DOHH2 (cell line): ENCODE data around the gene ARID1B.

ENCODE experiments used
- H3F3A ChIP-seq: fragments of 200-600 bp; sonication (generic), shearing (Covaris generic); 2 replicates; pipeline ENCODE4 v1.6.0; 2016; ENCODE audit warnings: antibody characterized with exemption, mild to moderate bottlenecking; ENCODE audit not compliant: control insufficient read depth, insufficient read depth
- H3K27ac ChIP-seq: fragments of 200-600 bp; sonication (generic); 2 replicates; pipeline ENCODE4 v1.5.1; 2014; ENCODE audit warnings: low read depth, mild to moderate bottlenecking, low read length, moderate library complexity
- H3K27me3 ChIP-seq: fragments of 200-600 bp; sonication (generic); 2 replicates; pipeline ENCODE4 v1.6.1; 2014; ENCODE audit warnings: mild to moderate bottlenecking, low read length, mixed read lengths; ENCODE audit not compliant: control insufficient read depth
- H3K36me3 ChIP-seq: fragments of 200-600 bp; sonication (generic); 2 replicates; pipeline ENCODE4 v1.6.1; 2014; ENCODE audit warnings: mild to moderate bottlenecking, low read length, moderate library complexity, mixed read lengths; ENCODE audit not compliant: control insufficient read depth
- H3K4me1 ChIP-seq: fragments of 200-600 bp; sonication (generic); 2 replicates; pipeline ENCODE4 v1.6.1; 2014; ENCODE audit warnings: mild to moderate bottlenecking, low read length, mixed read lengths; ENCODE audit not compliant: control insufficient read depth
- H3K4me2 ChIP-seq: fragments of 200-600 bp; sonication (generic); 2 replicates; pipeline ENCODE4 v1.6.0; 2014; ENCODE audit warnings: mild to moderate bottlenecking, low read length, moderate library complexity
- H3K4me3 ChIP-seq: fragments of 200-600 bp; sonication (generic); 2 replicates; pipeline ENCODE4 v1.5.1; 2014; ENCODE audit warnings: mild to moderate bottlenecking, low read length, mixed read lengths
- H3K79me2 ChIP-seq: fragments of 200-600 bp; sonication (generic); 2 replicates; pipeline ENCODE4 v1.6.1; 2014; ENCODE audit warnings: mild to moderate bottlenecking, low read length, mixed read lengths; ENCODE audit not compliant: control insufficient read depth
- H3K9me2 ChIP-seq: fragments of 200-600 bp; sonication (generic); replicated peaks from 2 replicates; pipeline ENCODE4 v1.6.1; 2014; ENCODE audit warnings: mild to moderate bottlenecking, low read length, mixed read lengths; ENCODE audit not compliant: control insufficient read depth
- H3K9me3 ChIP-seq: fragments of 200-600 bp; sonication (generic); 2 replicates; pipeline ENCODE4 v1.6.1; 2014; ENCODE audit warnings: antibody characterized with exemption, low read length, mixed read lengths; ENCODE audit not compliant: control insufficient read depth, insufficient read depth
- H4K20me1 ChIP-seq: fragments of 200-600 bp; sonication (generic); 2 replicates; pipeline ENCODE4 v1.6.0; 2014; ENCODE audit warnings: low read depth, mild to moderate bottlenecking, antibody characterized with exemption, low read length, moderate library complexity; ENCODE audit not compliant: control insufficient read depth, insufficient read depth
- CTCF ChIP-seq: fragments of 200-600 bp; sonication (generic); IDR thresholded peaks from one replicate; pipeline ENCODE4 v1.5.1; 2014; ENCODE audit warnings: antibody characterized with exemption, mild to moderate bottlenecking, low read depth, low read length; ENCODE audit not compliant: poor library complexity, severe bottlenecking
- EZH2phosphoT487 ChIP-seq: fragments of 200-600 bp; sonication (generic); IDR thresholded peaks from 2 replicates; pipeline ENCODE4 v1.6.1; 2017; ENCODE audit warnings: borderline replicate concordance, mild to moderate bottlenecking, antibody characterized with exemption, low read length, moderate library complexity, mixed read lengths

Gene ARID1B

DNA sequence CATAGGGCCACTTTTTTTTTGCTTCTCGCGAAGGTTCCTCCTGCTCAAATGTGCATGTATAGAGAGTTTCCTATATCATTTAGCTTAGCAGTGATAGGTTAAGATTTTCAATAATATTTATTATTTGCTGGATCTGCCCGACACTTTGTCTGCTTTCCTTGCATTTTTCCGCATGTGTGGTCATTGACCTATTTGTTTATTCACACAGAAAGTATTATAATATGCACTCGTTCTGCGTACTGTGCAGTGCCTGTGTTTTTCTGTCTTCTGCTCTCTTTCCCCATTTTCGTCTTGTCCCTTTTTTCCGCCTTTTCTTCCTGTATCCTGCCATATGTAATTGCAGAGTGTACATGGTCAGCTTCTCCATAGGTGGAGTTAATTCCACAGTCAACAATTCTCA lies 290.3 kb downstream of the ARID1B start:
- TF ChIP-seq EZH2phosphoT487 (no peak), CTCF (no peak)
- peaks cover 78% of the 10 kb centered on the region for H3K79me2 ChIP-seq
- H4K20me1 ChIP-seq, result peaks cover 4% of the 10 kb centered on the region; the same call in 1 of the 2 replicates
- H3K27me3 ChIP-seq, result no peaks in the 10 kb centered on the region
- no peak overlapping the region for H3K27ac ChIP-seq
- H3F3A ChIP-seq, result 0 out of 2 replicates have a peak, but pooled peaks cover 5% of the 10 kb centered on the region
- H3K4me1 ChIP-seq, result peaks cover 92% of the 10 kb centered on the region
- no peaks in the 10 kb centered on the region for H3K9me2 ChIP-seq
- H3K4me3 ChIP-seq, result no peak overlapping the region; the same call in 1 of the 2 replicates
- H3K9me3 ChIP-seq, result no peaks in the 10 kb centered on the region
- peaks cover 13% of the 10 kb centered on the region for H3K36me3 ChIP-seq
- H3K4me2 ChIP-seq, result peak overlapping the region; percentile 54

DNA sequence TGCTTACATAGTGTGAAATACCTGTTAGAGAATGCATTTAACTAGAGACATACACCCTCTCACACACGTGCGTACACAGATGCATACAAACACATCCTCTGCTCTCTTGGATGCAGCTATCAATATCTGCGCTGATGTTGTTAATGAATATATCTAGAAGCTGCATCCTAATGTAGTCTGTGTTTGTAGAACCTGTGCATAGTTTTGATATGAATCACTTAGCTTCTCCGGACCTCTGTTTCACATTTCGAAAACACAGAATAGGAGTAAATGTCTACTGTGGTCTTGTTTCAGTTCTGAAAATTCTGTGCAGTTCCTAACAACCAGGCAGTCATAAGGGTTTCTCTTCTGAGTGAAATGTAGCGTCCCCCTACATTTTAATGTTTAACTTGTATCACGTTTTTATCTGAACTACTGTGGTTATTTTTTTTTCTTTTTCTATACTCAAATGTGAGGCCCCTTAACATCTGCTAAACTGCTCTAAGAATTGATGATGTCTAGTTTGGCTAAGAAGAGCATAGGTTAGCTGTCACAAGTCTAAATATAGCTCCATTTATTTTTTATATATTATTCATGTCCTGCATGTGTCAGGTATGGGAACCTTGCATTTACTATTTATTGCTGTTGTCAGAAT lies 291.6 kb downstream of the ARID1B start:
- TF ChIP-seq EZH2phosphoT487 (no peak), CTCF (no peak)
- H3K79me2 ChIP-seq, result peaks cover 77% of the 10 kb centered on the region

GRCh38 chr6:157069585-157069984 lies 292.4 kb downstream of the ARID1B start:
- peak overlapping the region; percentile 3; the same call in 1 of the 2 replicates for H3K4me2 ChIP-seq
- no peaks in the 10 kb centered on the region for H3K27me3 ChIP-seq
- peaks cover 76% of the 10 kb centered on the region for H3K4me1 ChIP-seq
- peaks cover 4% of the 10 kb centered on the region; the same call in 1 of the 2 replicates for H4K20me1 ChIP-seq
- no peak overlapping the region for H3K4me3 ChIP-seq
- H3K36me3 ChIP-seq, result peaks cover 11% of the 10 kb centered on the region
- H3K27ac ChIP-seq, result no peak overlapping the region
- H3F3A ChIP-seq, result 0 out of 2 replicates have a peak, but pooled peaks cover 5% of the 10 kb centered on the region
- H3K9me2 ChIP-seq, result no peaks in the 10 kb centered on the region
- H3K79me2 ChIP-seq, result peaks cover 72% of the 10 kb centered on the region
- H3K9me3 ChIP-seq, result no peaks in the 10 kb centered on the region
- TF ChIP-seq CTCF (no peak), EZH2phosphoT487 (no peak)

More for the DNA sequence above, 291.6 kb downstream of the ARID1B start:
- H3F3A ChIP-seq, result 0 out of 2 replicates have a peak, but pooled peaks cover 5% of the 10 kb centered on the region
- no peaks in the 10 kb centered on the region for H3K9me2 ChIP-seq
- H3K36me3 ChIP-seq, result peaks cover 14% of the 10 kb centered on the region
- H4K20me1 ChIP-seq, result peaks cover 4% of the 10 kb centered on the region; the same call in 1 of the 2 replicates
- no peaks in the 10 kb centered on the region for H3K27me3 ChIP-seq
- peaks cover 83% of the 10 kb centered on the region for H3K4me1 ChIP-seq
- H3K4me3 ChIP-seq, result peak overlapping the region; percentile 32
- peak overlapping the region; percentile 54 for H3K4me2 ChIP-seq
- peak overlapping the region; percentile 19; the same call in 1 of the 2 replicates for H3K27ac ChIP-seq
- H3K9me3 ChIP-seq, result no peaks in the 10 kb centered on the region
